Lower leg skin (tissue), 4 donors: ENCODE measurements around the gene B9D1. TPM values are rescaled to one million over a fixed set of nuclear protein-coding genes. Genes with fewer than 3 reads are reported as not detected.

ENCODE experiments used
- DNase-seq, 2 donors: peaks; one replicate each; pipeline ENCODE4 v3.0.0-alpha.2; 2019; ENCODE audit warnings: low spot score in 2 of 2
- H3K4me3 ChIP-seq: fragments of 200-600 bp; sonication (generic); 2 replicates; pipeline ENCODE4 v1.5.1; 2017; ENCODE audit warnings: mild to moderate bottlenecking, low read depth; ENCODE audit not compliant: poor library complexity, severe bottlenecking
- CTCF ChIP-seq, 3 donors: fragments of 450-650 bp; IDR thresholded peaks; one replicate each; pipeline ENCODE4 v1.5.1; 2016; ENCODE audit warnings: antibody characterized with exemption in 3 of 3, mild to moderate bottlenecking in 3 of 3, moderate library complexity in 2 of 3
- POLR2A ChIP-seq, 2 donors: fragments of 450-650 bp; IDR thresholded peaks; one replicate each; pipeline ENCODE4 v1.6.1; 2016 to 2017; ENCODE audit warnings: antibody characterized with exemption in 2 of 2, mild to moderate bottlenecking in 1 of 2, moderate library complexity in 1 of 2
- WGBS, 2 donors: methylation state at CpG; one replicate each; pipeline ENCODE4 v1.1.5; 2018; 5-methylcytosine and 5-hydroxymethylcytosine counted together
- intact Hi-C: fragments of 100-400 bp; cut with DNase I; formaldehyde crosslinking; loops from one replicate; pipeline ENCODE4 v1.15.0; 2023; ENCODE audit warnings: low total_unique reads
- total RNA-seq, 4 donors: library from RNA; depleted of rRNA; stranded (reverse); fragments of >200 nt; gene quantifications; one replicate each; pipeline ENCODE4 v1.1.0, GENCODE V29; 2016

Gene B9D1
- total RNA-seq, 4 donors from 2014 or later: 2.4 to 24.5 (median 19.5) TPM

GRCh38 chr17:19372439-19372838 is 9.9 kb upstream of the B9D1 start:
- DNase-seq: peak in 1 of 2 donors; percentile 76
- intact Hi-C loops: no loop called here
- WGBS, 2 donors: 87 to 90% methylated on average over 12 of the region's 12 CpGs
- H3K4me3 ChIP-seq: no peak overlapping the region
- TF ChIP-seq POLR2A (IDR thresholded peaks at IDR 0.05): no peak
- no peak for TF ChIP-seq CTCF (IDR thresholded peaks at IDR 0.05)

- peak in 1 of 2 donors; percentile 62 for DNase-seq
- WGBS, 2 donors: 82 to 86% methylated on average over 9 of the region's 9 CpGs
- intact Hi-C loops: no loop called here
- TF ChIP-seq CTCF (IDR thresholded peaks at IDR 0.05) (no peak), POLR2A (IDR thresholded peaks at IDR 0.05) (no peak)
- no peak overlapping the region for H3K4me3 ChIP-seq
These were observed 9.5 kb upstream of the B9D1 start for GRCh38 chr17:19372011-19372370.

GRCh38 chr17:19371259-19372010 is 8.9 kb upstream of the B9D1 start:
- no peak overlapping the region for H3K4me3 ChIP-seq
- no peak for DNase-seq
- intact Hi-C loops: no loop called here
- TF ChIP-seq POLR2A (IDR thresholded peaks at IDR 0.05): no peak
- no peak for TF ChIP-seq CTCF (IDR thresholded peaks at IDR 0.05)
- WGBS, 2 donors: 66 to 74% methylated on average over 7 of the region's 7 CpGs

- no peak overlapping the region for H3K4me3 ChIP-seq
- peak in 1 of 2 donors; percentile 85 for DNase-seq
- intact Hi-C loops: no loop called here
- no peak for TF ChIP-seq POLR2A (IDR thresholded peaks at IDR 0.05)
- TF ChIP-seq CTCF (IDR thresholded peaks at IDR 0.05): no peak
- 69 to 70% methylated on average over 5 of the region's 7 CpGs for WGBS, 2 donors
These were observed 8.0 kb upstream of the B9D1 start for GRCh38 chr17:19370493-19370960.

- TF ChIP-seq CTCF (IDR thresholded peaks at IDR 0.05) (no peak), POLR2A (IDR thresholded peaks at IDR 0.05) (no peak)
- intact Hi-C loops: loop anchor here (10.0 kb wide), 1 partner anchor 385 kb away; no protein-coding TSS in a partner anchor
- 62 to 65% methylated on average over 12 of the region's 12 CpGs for WGBS, 2 donors
- no peak overlapping the region for H3K4me3 ChIP-seq
- DNase-seq: peak in 1 of 2 donors; percentile 87
These were observed 7.4 kb upstream of the B9D1 start for GRCh38 chr17:19369846-19370492.
